Neural progenitor cell (in vitro differentiated cells): ENCODE results near the gene ASPHD2. TPM values are rescaled to one million over a fixed set of nuclear protein-coding genes. Genes with fewer than 3 reads are reported as not detected.

Source experiments
- DNase-seq: peaks from one replicate; pipeline ENCODE4 v3.0.0-alpha.2; 2016; ENCODE audit warnings: low spot score
- H2AFZ ChIP-seq: fragments of 200-600 bp; sonication (generic); replicated peaks from 2 replicates; pipeline ENCODE4 v1.6.1; 2016; ENCODE audit warnings: antibody characterized with exemption
- H3F3A ChIP-seq: fragments of 200-600 bp; sonication (generic); 2 replicates; pipeline ENCODE4 v1.6.1; 2016; ENCODE audit warnings: antibody characterized with exemption, low read depth
- H3K27ac ChIP-seq: fragments of 200-600 bp; sonication (generic); 2 replicates; pipeline ENCODE4 v1.5.1; 2016; ENCODE audit warnings: mild to moderate bottlenecking
- H3K27me3 ChIP-seq: fragments of 200-600 bp; sonication (generic); 2 replicates; pipeline ENCODE4 v1.6.1; 2016; ENCODE audit warnings: mild to moderate bottlenecking, moderate library complexity
- H3K36me3 ChIP-seq: fragments of 200-600 bp; sonication (generic); 2 replicates; pipeline ENCODE4 v1.5.1; 2016
- H3K4me1 ChIP-seq: fragments of 200-600 bp; sonication (generic); 2 replicates; pipeline ENCODE4 v1.6.1; 2016; ENCODE audit warnings: mixed run types
- H3K4me2 ChIP-seq: fragments of 200-600 bp; sonication (generic); 2 replicates; pipeline ENCODE4 v1.6.1; 2016
- H3K4me3 ChIP-seq: fragments of 200-600 bp; sonication (generic); 2 replicates; pipeline ENCODE4 v1.5.1; 2016
- H3K79me2 ChIP-seq: fragments of 200-600 bp; sonication (generic); 2 replicates; pipeline ENCODE4 v1.6.1; 2016; ENCODE audit warnings: low read depth
- H3K9ac ChIP-seq: fragments of 200-600 bp; sonication (generic); 2 replicates; pipeline ENCODE4 v1.6.1; 2016
- H3K9me3 ChIP-seq: fragments of 200-600 bp; sonication (generic); 2 replicates; pipeline ENCODE4 v1.5.1; 2016; ENCODE audit warnings: low read depth
- H4K20me1 ChIP-seq: fragments of 200-600 bp; sonication (generic); 2 replicates; pipeline ENCODE4 v1.6.1; 2016; ENCODE audit warnings: low read depth
- H3K27ac Mint-ChIP-seq: 3 replicates; pipeline ENCODE4 v1.8.0; 2021; ENCODE audit warnings: mixed read lengths
- H3K27me3 Mint-ChIP-seq: 2 replicates; pipeline ENCODE4 v1.8.0; 2022; ENCODE audit warnings: low read depth, mild to moderate bottlenecking, inconsistent platforms, moderate library complexity, mixed read lengths; ENCODE audit not compliant: insufficient read depth
- H3K36me3 Mint-ChIP-seq: 3 replicates; pipeline ENCODE4 v1.8.0; 2021; ENCODE audit warnings: mixed read lengths
- H3K4me1 Mint-ChIP-seq: 3 replicates; pipeline ENCODE4 v1.8.0; 2021; ENCODE audit warnings: mixed read lengths
- H3K4me3 Mint-ChIP-seq: 3 replicates; pipeline ENCODE4 v1.8.0; 2021; ENCODE audit warnings: mild to moderate bottlenecking, moderate library complexity, mixed read lengths
- H3K9me3 Mint-ChIP-seq: 3 replicates; pipeline ENCODE4 v1.8.0; 2020; ENCODE audit warnings: mixed read lengths
- CTCF ChIP-seq: fragments of 200-600 bp; sonication (generic); IDR thresholded peaks from 2 replicates; pipeline ENCODE4 v1.5.1; 2017; ENCODE audit warnings: antibody characterized with exemption, mild to moderate bottlenecking
- EZH2 ChIP-seq: fragments of 200-600 bp; sonication (generic); IDR thresholded peaks from 2 replicates; pipeline ENCODE4 v1.6.1; 2017; ENCODE audit warnings: antibody characterized with exemption, mild to moderate bottlenecking, moderate library complexity
- EZH2phosphoT487 ChIP-seq: fragments of 200-600 bp; sonication (generic); IDR thresholded peaks from 2 replicates; pipeline ENCODE4 v1.6.1; 2017; ENCODE audit warnings: antibody characterized with exemption
- total RNA-seq: library from RNA; depleted of rRNA; stranded (reverse); fragments of >200 nt; gene quantifications from 2 replicates; pipeline ENCODE4 v1.2.3, GENCODE V29; 2015; ENCODE audit warnings: low replicate concordance

The ASPHD2 gene
- total RNA-seq, 1 donor from 2014 or later, result 9.3 TPM

GRCh38 chr22:26452236-26453016 is 23.4 kb downstream of the ASPHD2 start:
- no peaks in the 10 kb centered on the region for H4K20me1 ChIP-seq
- peaks cover 13% of the 10 kb centered on the region for H3K4me1 Mint-ChIP-seq
- no peak overlapping the region for H3K4me3 ChIP-seq
- no peaks in the 10 kb centered on the region for H3K36me3 ChIP-seq
- no peak overlapping the region for H3K27ac ChIP-seq
- TF ChIP-seq EZH2phosphoT487, result no peak
- TF ChIP-seq EZH2, result no peak
- TF ChIP-seq CTCF, result no peak
- no peak overlapping the region for H3K9ac ChIP-seq
- no peaks in the 10 kb centered on the region for H3F3A ChIP-seq
- H2AFZ ChIP-seq, result no peak overlapping the region
- no peak for DNase-seq
- H3K36me3 Mint-ChIP-seq, result peaks cover 23% of the 10 kb centered on the region
- no peak overlapping the region for H3K4me2 ChIP-seq
- H3K27me3 ChIP-seq, result no peaks in the 10 kb centered on the region
- no peaks in the 10 kb centered on the region for H3K79me2 ChIP-seq
- no peaks in the 10 kb centered on the region for H3K27me3 Mint-ChIP-seq
- no peak overlapping the region for H3K4me3 Mint-ChIP-seq
- H3K27ac Mint-ChIP-seq, result peak overlapping the region; percentile 79
- no peaks in the 10 kb centered on the region for H3K4me1 ChIP-seq
- H3K9me3 ChIP-seq, result no peaks in the 10 kb centered on the region
- no peaks in the 10 kb centered on the region for H3K9me3 Mint-ChIP-seq

- H3K27ac Mint-ChIP-seq, result no peak overlapping the region
- peaks cover 13% of the 10 kb centered on the region for H3K4me1 Mint-ChIP-seq
- H2AFZ ChIP-seq, result no peak overlapping the region
- no peaks in the 10 kb centered on the region for H3F3A ChIP-seq
- H4K20me1 ChIP-seq, result no peaks in the 10 kb centered on the region
- no peak overlapping the region for H3K4me3 Mint-ChIP-seq
- no peaks in the 10 kb centered on the region for H3K36me3 ChIP-seq
- H3K27ac ChIP-seq, result no peak overlapping the region
- H3K79me2 ChIP-seq, result no peaks in the 10 kb centered on the region
- H3K36me3 Mint-ChIP-seq, result peaks cover 27% of the 10 kb centered on the region
- H3K4me2 ChIP-seq, result no peak overlapping the region
- no peaks in the 10 kb centered on the region for H3K27me3 Mint-ChIP-seq
- no peaks in the 10 kb centered on the region for H3K27me3 ChIP-seq
- no peaks in the 10 kb centered on the region for H3K9me3 ChIP-seq
- no peak for DNase-seq
- TF ChIP-seq CTCF (no peak), EZH2phosphoT487 (no peak), EZH2 (no peak)
- no peaks in the 10 kb centered on the region for H3K4me1 ChIP-seq
- no peaks in the 10 kb centered on the region for H3K9me3 Mint-ChIP-seq
- H3K9ac ChIP-seq, result no peak overlapping the region
- no peak overlapping the region for H3K4me3 ChIP-seq
Observed at GRCh38 chr22:26453216-26453615, 24.2 kb downstream of the ASPHD2 start.

GRCh38 chr22:26453812-26454500 is 24.9 kb downstream of the ASPHD2 start:
- Mint-ChIP-seq H3K4me1 (peaks cover 12% of the 10 kb centered on the region), H3K4me3 (no peak overlapping the region)

More at GRCh38 chr22:26453812-26454500, 24.9 kb downstream of the ASPHD2 start:
- no peaks in the 10 kb centered on the region for H3K4me1 ChIP-seq
- no peak for TF ChIP-seq CTCF
- no peak for TF ChIP-seq EZH2
- TF ChIP-seq EZH2phosphoT487, result no peak
- no peak overlapping the region for H2AFZ ChIP-seq
- H3K9ac ChIP-seq, result no peak overlapping the region
- H3K9me3 ChIP-seq, result no peaks in the 10 kb centered on the region
- no peaks in the 10 kb centered on the region for H3K36me3 ChIP-seq
- H4K20me1 ChIP-seq, result peaks cover 2% of the 10 kb centered on the region
- Mint-ChIP-seq H3K36me3 (peaks cover 29% of the 10 kb centered on the region), H3K27me3 (peaks cover 2% of the 10 kb centered on the region), H3K27ac (no peak overlapping the region), H3K9me3 (no peaks in the 10 kb centered on the region)
- H3K79me2 ChIP-seq, result no peaks in the 10 kb centered on the region
- no peaks in the 10 kb centered on the region for H3K27me3 ChIP-seq
- no peaks in the 10 kb centered on the region for H3F3A ChIP-seq
- DNase-seq, result no peak
- no peak overlapping the region for H3K4me2 ChIP-seq
- H3K4me3 ChIP-seq, result no peak overlapping the region
- H3K27ac ChIP-seq, result no peak overlapping the region
